OCI-LY3 (cell line): ENCODE results near the gene DCUN1D3.
"Not testable (repeated sequence)": the region's sequence is repeated elsewhere in the genome, so short reads cannot be mapped to it uniquely, and the experiment has no call there.

Experiments
- CTCF ChIP-seq: fragments of 200-600, 300-600 bp; sonication (generic); IDR thresholded peaks from 2 replicates; pipeline ENCODE4 v1.5.1; 2014; ENCODE audit warnings: antibody characterized with exemption, low read length, low read depth
- EZH2phosphoT487 ChIP-seq: fragments of 200-600 bp; shearing (Covaris generic); IDR thresholded peaks from 2 replicates; pipeline ENCODE4 v1.6.1; 2018; ENCODE audit warnings: antibody characterized with exemption, mixed run types, low read depth

DNA sequence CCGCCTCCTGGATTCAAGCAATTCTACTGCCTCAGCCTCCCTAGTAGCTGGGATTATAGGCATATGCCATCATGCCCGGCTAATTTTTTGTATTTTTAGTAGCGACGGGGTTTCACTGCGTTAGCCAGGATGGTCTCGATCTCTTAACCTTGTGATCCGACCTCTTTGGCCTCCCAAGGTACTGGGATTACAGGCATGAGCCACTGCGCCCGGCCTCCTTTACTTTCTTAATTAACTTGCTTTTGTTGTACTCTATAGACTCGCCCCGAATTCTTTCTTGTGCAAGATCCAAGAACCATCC lies 45.4 kb upstream of the DCUN1D3 start:
- not testable (repeated sequence) for TF ChIP-seq CTCF, EZH2phosphoT487
